GM18870 (cell line): ENCODE data around the gene SLC34A3.
"Not testable (repeated sequence)": the region's sequence is repeated elsewhere in the genome, so short reads cannot be mapped to it uniquely, and the experiment has no call there.

Source experiments
- ATAC-seq: cut with Tn5 transposase; IDR thresholded peaks from one replicate; pipeline ENCODE4 v1.9.1; 2021; ENCODE audit warnings: moderate library complexity; ENCODE audit not compliant: unreplicated experiment

Gene SLC34A3

GRCh38 chr9:137255448-137256114, 24.9 kb downstream of the SLC34A3 start:
- ATAC-seq = peak; percentile 9

- no peak for ATAC-seq
Measured at GRCh38 chr9:137256362-137256761, 25.7 kb downstream of the SLC34A3 start.

- no peak for ATAC-seq
Measured at GRCh38 chr9:137256856-137257255, 26.2 kb downstream of the SLC34A3 start.

GRCh38 chr9:137262173-137262908, 31.6 kb downstream of the SLC34A3 start:
- not testable (repeated sequence) for ATAC-seq

- ATAC-seq = no peak
Measured at GRCh38 chr9:137262909-137263285, 32.2 kb downstream of the SLC34A3 start.

GRCh38 chr9:137263506-137263905, 32.8 kb downstream of the SLC34A3 start:
- no peak for ATAC-seq

- ATAC-seq = no peak
Measured at GRCh38 chr9:137264067-137264466, 33.4 kb downstream of the SLC34A3 start.

- no peak for ATAC-seq
Measured at GRCh38 chr9:137265496-137266161, 34.9 kb downstream of the SLC34A3 start.

- no peak for ATAC-seq
Measured at GRCh38 chr9:137266162-137266527, 35.4 kb downstream of the SLC34A3 start.

- no peak for ATAC-seq
Measured at GRCh38 chr9:137266585-137267453, 36.1 kb downstream of the SLC34A3 start.

GRCh38 chr9:137267933-137268355, 37.2 kb downstream of the SLC34A3 start:
- no peak for ATAC-seq

- no peak for ATAC-seq
Measured at GRCh38 chr9:137268538-137269201, 38.0 kb downstream of the SLC34A3 start.

GRCh38 chr9:137269231-137269772, 38.6 kb downstream of the SLC34A3 start:
- no peak for ATAC-seq

- ATAC-seq = no peak
Measured at GRCh38 chr9:137270929-137271695, 40.4 kb downstream of the SLC34A3 start.

GRCh38 chr9:137271696-137272076, 41.0 kb downstream of the SLC34A3 start:
- no peak for ATAC-seq

- ATAC-seq = no peak
Measured at GRCh38 chr9:137272241-137273094, 41.8 kb downstream of the SLC34A3 start.

GRCh38 chr9:137273095-137273490, 42.4 kb downstream of the SLC34A3 start:
- no peak for ATAC-seq

- ATAC-seq = no peak
Measured at GRCh38 chr9:137273611-137274320, 43.1 kb downstream of the SLC34A3 start.
